GM21717 (cell line): ENCODE data around the gene ACVR1B.

Source experiments
- ATAC-seq: cut with Tn5 transposase; IDR thresholded peaks from one replicate; pipeline ENCODE4 v1.9.1; 2021; ENCODE audit warnings: mild to moderate bottlenecking, moderate library complexity; ENCODE audit not compliant: unreplicated experiment

ACVR1B gene

DNA sequence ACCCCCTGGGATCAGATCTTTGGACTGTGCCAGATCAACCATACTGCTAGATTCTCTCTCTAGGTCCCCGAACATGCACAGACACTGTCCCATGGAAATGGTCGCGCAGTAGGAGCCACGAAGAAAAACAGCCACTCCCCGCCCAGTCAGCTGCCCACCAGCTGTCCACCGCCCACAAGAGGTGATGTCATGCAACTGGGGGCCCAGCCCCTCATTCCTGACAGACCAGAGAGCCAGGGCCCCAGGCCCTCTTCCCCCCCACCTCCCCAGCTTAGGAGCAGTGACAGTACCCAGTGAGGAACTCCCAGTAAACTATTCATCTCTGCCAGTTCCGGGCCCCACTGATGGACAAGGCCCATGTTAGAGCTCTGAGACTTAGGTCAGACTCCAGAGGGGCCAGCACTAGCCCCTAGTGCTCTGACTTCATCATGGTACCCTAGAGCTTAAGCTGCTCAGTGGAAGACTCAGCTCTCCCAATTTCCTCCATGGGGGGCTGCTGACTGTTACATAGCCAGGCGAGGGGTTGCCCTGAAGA, 51.6 kb downstream of the ACVR1B start:
- no peak for ATAC-seq

DNA sequence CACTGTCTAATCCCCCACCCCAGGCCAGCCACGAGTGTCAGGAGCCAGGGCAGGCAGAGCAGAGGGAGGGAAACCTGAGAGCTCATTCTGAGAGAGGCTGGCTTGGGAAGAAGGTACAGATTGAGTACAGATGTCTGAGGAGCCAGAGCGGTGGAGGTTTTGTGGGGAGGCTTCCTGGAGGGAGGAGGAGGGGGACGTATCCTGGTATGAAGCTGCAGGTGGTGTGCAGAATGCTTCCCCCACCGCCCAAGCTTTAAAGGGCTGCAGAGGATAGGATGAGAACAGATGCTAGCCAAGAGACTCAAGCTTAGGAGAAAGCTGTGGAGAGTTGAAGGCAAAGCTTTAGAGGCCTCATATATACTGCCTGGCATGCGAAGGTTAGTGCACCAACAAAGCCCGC, 52.1 kb downstream of the ACVR1B start:
- ATAC-seq, result no peak

DNA sequence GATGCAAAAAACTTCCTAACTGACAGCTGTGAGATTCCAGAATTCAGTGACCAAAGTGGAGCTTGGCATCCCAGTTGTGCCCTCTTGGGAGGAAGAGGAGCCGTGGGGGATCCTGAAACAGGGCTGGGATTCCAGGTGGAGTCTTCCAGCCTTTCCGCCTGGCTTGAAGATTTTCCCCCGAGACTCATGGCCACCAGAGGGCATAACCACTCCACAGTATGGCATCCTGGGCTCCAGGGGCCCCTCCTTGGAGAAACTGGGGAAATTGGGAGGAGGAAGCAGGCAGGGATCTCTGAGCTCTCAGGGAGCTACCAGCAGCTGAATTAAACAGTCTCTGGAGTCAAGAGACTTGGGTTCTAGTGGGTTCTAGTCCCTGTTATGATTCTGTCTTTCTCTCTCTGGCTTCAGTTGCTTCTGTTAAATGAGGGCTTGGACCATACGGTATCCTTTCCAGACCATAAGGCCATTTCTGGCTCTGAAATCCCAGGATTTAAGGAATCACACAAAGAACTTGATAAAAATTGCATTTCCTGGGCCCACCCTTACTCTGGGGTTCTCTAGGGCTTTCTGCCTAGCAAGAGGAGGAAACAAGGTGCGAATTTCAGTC, 52.6 kb downstream of the ACVR1B start:
- ATAC-seq, result no peak

DNA sequence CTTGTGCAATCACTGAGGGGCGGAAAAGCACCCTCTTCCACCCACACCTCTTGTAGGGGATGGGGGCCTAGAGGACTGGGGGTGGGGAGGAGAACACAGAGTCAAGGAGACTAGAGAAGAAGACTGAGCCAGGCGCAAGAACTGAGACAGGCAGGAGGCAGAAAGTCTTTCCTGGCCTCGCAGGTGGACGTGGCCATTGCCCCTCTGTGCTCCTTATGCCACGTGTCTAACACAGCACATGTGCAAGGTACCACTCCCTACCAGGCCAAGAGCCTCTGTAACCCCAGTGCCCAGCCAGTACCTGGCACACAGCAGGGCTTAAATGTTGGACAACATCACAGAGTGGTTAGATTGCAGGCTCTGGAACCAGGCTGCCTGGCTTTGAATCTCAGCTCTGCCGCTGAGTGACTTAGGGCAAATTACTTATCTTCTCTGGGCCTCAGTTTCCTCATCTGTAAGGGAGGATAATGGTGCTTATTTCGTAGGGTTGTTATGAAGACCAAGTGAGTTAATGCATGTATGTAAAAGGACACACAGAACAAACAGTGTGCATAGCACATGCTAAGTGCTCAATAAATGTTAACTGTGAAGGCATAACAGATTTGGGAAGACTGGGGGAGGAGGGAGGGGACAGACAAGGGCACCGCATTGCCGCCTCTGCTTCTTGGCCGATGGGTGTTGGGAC, 53.9 kb downstream of the ACVR1B start:
- ATAC-seq, result no peak

DNA sequence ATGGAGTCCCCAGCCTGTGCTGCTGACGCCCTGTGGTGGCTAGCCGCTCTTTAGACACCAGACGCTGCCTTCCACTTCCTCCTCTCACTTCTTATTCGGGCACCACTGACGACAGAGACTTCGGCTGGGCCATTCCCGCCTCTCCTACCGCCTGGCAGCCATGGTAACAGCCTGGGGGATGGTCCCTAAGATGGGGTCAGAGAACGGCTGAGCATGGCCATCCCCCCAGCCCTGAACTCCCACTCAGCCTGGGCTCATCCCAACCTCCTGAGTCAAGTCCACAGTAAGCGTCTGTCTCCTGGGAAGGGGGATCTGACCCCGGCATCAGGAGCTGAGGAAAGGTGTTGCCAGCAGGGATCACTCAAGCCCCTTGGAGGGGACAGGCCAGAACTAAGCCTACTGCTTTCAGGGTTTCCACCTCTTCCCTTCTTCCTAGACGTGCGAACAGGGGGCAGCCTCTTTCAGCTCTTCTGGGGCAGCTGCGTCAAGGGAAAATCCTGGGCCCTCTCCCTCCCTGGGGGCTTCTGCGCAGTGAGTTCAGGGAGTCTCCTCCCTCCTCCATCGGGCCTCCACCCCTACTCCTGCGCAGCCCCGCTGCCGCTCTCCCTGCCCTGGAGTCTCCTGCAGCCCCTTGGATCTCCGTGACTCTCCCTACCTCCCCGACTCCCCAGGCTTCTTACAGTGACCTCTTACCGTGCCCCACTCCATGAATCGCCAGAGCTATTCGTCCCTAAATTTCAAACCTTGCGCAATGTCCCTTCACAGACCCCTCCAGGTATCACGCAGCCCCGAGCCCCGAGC, 54.6 kb downstream of the ACVR1B start:
- ATAC-seq, result peak; percentile 59

DNA sequence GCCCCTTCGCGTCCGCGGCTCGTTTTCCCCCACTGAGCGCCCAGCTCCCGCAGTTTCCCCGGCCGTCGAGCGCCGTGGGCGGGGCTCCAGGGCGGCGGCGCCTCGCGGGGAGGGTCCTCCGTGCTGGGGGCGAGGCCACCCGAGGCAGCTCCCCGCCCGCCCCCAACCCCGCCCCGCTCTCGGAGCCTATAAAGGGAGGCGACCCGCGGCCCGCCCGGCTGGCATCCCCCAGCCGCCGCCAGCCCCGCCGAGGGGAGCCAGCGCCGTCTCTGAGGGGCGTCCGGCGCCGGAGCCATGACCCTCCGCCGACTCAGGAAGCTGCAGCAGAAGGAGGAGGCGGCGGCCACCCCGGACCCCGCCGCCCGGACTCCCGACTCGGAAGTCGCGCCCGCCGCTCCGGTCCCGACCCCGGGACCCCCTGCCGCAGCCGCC, 55.2 kb downstream of the ACVR1B start, which contains the start of gene TAMALIN:
TSS of gene TAMALIN (plus strand) at position 221 of the 432 bp plus-strand sequence. CDS start at position 295, 74 bp downstream.
- ATAC-seq, result no peak

DNA sequence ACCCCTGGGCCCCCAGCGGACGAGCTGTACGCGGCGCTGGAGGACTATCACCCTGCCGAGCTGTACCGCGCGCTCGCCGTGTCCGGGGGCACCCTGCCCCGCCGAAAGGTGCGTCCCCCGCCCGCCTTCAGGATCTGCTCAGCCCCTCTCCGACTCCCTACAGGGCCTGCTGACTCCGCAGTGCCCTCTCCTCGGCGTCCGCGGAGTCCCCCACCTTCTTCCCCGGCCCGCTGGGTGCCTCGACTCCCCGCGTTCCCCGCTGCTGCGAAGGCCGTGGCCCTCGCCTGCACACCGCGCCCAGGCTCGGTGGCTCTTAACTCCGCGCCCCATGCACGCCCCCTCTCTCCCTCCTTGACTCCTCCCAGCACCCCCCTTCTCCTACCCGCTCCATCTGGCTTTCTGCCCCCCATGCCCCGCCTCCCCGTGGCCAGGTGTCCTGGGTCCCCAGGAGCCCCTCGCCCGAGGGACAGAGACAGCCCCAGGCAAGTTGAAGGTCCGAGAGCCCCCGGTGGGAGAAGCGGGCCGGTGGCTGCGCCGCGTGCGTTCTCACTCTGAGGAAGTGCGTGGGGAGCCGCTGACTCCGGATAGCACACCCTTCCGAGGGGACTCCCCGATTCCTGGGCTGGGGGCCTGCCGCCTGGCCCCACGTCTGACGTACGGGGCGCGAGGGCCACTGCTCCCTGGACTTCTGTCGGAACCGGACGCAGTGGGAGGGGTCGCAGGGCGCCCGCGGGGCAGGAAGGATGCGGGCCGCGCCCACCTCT, 55.8 kb downstream of the ACVR1B start:
- ATAC-seq, result no peak

DNA sequence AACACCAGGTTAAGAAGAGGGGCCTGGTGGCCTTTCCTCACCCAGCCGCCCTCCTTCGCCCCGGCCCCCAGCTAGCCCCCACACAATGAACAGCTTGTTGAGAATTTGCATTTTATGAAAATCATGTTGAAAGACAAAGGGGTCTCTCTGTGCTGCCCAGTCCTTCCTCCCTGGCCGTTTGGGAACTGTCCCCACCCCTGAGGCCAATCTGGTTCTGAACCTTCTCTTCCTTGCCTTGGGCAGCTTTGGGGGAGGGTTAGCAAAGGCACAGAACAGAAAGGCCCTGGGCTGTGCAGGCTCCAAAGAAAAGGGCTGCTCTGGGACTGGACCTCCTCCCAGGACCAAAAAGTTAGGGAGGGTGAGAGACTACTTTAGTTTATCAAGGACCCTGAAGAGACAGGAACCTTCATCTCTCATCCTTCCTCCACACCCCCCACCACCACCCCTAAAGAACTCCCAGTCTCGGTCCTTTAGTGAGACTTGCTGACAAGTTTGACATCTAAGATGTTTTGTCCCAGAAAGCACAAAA, 56.5 kb downstream of the ACVR1B start:
- no peak for ATAC-seq

DNA sequence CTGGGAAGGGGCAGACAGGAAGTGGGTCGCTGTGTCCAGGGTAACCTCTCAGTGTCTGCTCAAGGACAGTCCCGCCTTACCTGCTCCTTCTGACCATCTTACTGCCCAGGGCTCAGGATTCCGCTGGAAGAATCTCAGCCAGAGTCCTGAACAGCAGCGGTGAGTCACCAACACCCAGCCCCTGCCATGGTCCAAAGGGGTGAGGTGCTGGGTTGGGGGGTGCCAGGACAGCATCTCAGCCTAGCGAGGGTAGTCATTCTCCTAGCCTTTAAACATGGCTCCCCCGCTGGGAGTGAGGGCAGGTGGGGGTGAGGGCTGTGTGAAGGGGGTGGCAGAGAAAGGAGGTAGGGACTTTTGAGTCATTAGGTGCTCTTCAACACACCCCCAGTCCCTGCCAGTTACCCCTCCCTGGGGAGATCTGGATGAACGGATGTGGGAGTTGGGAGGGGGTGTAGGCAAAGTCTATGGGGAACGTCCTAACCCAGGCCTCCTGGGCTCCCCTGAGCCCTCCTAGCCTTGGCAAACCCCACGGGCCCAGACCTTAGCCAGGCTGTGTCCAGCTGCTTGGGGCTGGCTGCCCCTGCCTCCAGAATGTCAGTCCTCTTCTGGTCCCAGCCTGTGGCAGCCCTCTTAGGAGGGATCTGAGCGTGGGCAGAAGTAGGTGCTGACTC, 57.7 kb downstream of the ACVR1B start:
- no peak for ATAC-seq

DNA sequence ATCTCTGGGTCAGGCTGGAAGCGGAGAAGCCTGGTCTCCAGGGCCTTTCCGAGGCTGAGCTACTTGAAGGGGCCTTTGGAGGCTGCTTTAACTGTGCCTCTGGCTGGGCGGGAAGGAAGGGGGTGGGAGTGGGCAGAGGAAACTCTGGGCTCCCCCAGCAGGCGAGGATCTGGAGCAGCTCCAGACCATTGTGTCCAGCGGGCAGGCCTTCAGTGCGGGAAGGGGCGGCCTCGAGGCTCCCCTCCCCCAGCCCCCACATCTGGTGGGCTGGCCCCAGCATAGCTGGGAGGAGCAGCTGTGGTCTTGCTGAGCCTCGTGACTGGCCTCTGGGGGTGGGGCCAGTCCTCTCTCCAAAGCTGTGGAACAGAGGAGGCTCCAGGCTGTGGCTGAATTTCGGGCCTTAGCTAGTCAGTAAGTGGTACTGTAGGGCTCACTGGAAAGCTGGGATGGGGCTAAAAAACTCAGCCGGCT, 58.7 kb downstream of the ACVR1B start:
- no peak for ATAC-seq

DNA sequence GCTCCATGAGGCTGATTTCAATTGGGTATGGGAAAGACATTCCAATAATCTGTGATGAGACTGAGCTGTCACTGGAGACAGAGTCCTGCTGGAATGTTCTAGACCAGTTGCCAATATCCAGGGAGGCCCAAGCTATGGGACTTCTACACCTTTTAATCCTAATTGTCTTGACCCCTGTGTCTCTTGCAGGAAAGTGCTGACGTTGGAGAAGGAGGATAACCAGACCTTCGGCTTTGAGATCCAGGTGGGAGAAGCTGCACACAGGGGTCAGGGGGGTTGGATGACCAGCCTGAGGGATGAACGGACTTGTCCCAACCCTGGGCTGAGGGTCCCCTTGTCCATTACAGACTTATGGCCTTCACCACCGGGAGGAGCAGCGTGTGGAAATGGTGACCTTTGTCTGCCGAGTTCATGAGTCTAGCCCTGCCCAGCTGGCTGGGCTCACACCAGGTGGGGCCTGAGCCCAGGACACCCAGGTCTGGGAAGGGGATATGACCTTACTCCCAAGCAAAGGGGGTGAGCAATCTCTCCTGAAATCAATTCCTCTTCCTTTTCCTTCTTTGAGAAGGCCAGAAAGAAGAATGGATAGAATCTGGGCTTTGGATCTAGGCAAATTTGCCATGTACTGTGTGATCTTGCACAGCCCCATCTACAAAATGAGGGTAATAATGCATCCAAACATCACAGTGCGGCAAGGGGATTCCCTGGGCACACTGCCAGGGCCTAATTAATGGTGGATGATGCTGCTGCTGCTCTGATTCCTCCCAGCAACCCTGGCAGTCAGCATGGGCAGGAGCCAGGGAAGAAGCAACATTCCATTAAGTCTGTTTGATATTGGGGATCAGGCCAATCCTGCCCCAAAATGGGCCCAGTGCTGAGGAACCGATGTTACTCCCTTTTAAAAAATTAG, 59.4 kb downstream of the ACVR1B start:
- ATAC-seq, result no peak

DNA sequence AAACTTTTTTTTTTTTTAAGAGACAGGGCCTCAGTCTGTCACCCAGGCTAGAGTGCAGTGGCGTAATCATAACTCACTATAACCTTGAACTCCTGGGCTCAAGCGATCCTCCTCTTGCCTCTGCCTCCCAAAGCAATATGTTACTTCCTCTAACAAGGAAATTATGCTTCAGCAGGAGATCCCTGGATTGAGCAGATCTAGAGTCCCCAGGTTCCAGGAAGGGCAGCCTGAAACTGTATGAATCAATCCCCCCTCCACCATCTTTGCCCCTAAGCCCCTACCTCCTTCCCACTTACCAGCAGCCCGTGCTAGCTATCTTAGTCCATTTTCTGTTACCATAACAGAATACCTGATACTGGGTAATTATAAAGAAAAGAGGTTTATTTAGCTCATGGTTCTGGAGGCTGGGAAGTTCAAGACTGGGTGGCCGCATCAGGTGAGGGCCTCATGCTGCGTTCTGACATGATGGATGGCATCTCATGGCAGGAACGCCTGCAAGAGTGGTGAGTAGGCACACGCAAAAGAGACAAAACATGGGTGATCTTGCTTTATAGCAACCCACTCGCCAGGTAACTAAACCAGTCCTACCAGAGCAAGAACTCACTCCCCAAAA, 60.2 kb downstream of the ACVR1B start:
- ATAC-seq, result no peak

DNA sequence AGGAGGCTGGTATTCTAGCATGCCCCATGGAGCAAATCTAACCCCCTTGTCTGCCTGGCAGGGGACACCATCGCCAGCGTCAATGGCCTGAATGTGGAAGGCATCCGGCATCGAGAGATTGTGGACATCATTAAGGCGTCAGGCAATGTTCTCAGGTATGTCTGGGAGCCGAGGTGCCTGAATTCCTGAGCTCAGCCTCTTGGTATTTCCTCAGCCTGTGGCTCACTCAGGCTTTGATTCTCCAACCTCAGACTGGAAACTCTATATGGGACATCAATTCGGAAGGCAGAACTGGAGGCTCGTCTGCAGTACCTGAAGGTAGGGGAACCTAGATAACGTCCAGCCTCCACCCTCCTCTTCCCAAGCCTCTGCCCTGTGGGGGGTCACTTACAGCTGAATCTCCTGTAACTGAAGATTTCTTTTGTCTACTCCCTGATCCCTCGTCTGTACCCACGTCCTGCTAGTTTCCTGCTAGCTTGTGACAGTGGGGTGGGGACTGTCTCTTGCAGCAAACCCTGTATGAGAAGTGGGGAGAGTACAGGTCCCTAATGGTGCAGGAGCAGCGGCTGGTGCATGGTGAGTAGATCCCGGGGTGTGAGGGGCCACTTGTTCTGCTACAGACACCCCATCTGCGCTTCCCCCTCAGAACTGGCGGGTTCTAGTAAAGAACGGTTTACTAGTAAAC, 62.3 kb downstream of the ACVR1B start:
- ATAC-seq, result no peak

DNA sequence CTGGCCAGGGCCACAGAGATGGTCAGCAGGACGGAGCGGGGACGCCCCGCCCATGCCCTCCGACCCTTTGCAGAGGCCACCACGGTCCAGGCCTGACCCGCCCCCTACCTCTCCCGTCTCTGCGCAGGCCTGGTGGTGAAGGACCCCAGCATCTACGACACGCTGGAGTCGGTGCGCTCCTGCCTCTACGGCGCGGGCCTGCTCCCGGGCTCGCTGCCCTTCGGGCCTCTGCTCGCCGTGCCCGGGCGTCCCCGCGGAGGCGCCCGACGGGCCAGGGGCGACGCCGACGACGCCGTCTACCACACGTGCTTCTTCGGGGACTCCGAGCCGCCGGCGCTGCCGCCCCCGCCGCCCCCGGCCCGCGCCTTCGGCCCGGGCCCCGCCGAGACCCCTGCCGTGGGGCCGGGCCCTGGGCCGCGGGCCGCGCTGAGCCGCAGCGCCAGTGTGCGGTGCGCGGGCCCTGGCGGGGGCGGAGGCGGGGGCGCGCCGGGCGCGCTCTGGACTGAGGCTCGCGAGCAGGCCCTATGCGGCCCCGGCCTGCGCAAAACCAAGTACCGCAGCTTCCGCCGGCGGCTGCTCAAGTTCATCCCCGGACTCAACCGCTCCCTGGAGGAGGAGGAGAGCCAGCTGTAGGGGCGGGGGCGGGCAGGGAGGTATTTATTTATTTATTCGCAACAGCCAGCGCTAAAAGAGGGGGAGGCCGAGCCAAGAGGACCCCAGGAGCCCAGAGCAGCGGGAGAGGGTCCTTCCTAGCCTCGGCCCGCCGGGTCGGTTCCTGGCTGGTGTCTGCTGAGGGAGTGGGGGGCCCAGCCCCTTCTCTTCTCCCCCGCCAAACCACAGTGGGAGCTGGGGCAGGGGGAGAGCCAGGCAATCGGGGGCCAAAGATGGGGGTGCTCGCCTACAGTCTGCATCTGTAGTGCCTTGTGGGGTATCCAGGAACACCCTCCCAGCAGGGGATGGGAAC, 63.4 kb downstream of the ACVR1B start:
- no peak for ATAC-seq

DNA sequence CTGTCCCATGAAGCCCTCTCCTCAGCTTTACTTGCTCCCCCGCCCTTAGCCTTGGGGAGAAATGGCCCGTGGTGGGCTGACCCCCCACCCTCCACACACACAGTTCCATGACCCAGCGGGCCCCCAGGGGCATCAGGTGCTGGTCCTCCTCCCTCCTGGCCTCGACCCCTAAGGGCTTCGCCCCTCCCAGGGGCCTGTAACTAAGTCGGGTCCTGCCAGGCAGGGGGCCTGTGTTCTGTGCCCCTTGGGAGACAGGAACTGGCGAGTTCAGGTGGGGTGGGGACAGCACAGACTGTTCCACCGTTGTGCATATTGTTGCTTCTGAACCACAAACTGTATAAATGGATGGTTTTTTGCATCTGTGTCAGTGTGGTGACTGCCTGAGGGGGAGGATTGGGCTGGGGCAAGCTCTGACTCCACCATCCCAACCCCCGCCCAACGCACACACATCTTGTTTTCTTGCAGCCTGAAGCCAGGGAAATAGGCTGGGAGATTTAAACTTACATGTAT, 64.1 kb downstream of the ACVR1B start:
- ATAC-seq, result no peak

DNA sequence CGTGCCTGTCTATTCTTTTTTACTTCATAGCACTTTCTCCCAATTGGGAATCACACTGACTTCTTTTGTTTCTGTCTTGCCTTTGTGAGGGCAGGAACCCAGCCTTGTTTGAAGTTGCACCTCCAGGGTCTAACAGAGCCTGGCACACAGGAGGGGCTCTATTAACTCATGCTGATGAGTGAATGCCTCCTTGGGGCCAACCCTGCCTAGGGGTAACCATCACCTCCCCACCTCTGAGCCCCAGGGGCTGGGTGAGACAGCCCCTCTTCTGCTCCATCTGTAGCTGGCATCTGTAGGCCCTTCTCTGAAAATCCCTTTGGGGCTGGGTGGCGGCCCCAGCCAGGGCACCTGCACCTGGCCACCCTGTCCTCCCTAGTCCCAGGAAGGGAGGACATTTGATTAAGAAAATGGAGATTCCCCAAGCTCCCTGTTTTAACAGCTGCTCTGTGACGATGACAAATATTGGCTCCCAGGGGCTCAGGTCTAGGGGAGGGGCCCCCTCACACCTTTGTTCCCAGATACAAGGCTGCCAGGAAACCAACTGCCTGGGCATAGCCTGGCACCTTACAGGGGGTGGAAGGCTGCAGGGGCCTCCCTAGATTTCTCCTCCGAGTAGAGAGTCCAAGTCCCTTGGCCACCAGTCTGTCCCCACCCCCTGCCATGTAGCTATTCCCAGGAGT, 67.1 kb downstream of the ACVR1B start:
- ATAC-seq, result no peak
